HG02798 (cell line): Measurements from ENCODE around the gene IGFBP5.

Experiments
- ATAC-seq: cut with Tn5 transposase; IDR thresholded peaks from one replicate; pipeline ENCODE4 v1.9.1; 2021; ENCODE audit warnings: mild to moderate bottlenecking; ENCODE audit not compliant: unreplicated experiment, poor library complexity

IGFBP5 gene

GRCh38 chr2:216626168-216626874, 69.0 kb downstream of the IGFBP5 start:
- no peak for ATAC-seq

- no peak for ATAC-seq
These were observed 71.1 kb downstream of the IGFBP5 start for GRCh38 chr2:216624251-216624650.

- no peak for ATAC-seq
These were observed 72.8 kb downstream of the IGFBP5 start for GRCh38 chr2:216622526-216622925.
